ENCODE data around the gene STXBP5. TPM values are rescaled to one million over a fixed set of nuclear protein-coding genes. Genes with fewer than 3 reads are reported as not detected.
A peak's percentile ranks its signal among the peaks of the same experiment; 100 is the strongest.

STXBP5 gene
- total and polyA plus RNA-seq, 9 of the 15 experiments (the other 6 are each of a cell fraction or from before 2014, with no cell fraction given): 23.3 to 172 (median 71.5) TPM

DNA sequence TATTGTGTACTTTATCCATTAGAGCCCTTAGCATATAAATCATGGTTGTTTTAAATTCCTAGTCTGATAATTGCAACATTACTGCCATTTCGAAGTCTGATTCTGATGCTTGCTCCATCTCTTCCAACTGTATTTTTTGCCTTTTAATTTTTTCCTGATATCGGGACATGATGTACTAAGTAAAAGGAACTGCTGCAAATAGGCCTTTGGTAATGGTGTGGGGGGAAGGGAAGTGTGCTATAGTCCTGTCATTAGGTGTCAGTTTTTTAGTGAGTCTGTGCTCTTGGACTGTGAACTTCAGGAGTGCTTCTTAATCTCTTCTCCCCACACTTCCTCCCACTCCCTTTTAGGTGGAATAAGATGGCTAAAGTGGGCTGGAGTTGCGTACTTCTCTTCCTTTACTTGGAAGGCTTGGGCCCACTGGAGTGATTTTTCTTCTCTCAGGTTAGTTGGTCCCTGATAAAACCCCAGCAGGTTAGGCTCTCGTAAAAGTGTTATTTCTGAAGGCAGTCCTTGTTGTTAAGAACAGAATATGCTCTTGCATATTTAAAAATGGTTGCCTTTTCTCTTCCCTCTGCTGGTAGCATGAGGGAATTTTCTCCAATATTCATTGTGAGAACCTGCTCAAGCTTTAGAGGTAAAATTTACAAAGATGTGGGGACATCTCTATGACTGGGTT, 18.1 kb downstream of the STXBP5 start (continued):
- TF ChIP-seq, protein P1, sequence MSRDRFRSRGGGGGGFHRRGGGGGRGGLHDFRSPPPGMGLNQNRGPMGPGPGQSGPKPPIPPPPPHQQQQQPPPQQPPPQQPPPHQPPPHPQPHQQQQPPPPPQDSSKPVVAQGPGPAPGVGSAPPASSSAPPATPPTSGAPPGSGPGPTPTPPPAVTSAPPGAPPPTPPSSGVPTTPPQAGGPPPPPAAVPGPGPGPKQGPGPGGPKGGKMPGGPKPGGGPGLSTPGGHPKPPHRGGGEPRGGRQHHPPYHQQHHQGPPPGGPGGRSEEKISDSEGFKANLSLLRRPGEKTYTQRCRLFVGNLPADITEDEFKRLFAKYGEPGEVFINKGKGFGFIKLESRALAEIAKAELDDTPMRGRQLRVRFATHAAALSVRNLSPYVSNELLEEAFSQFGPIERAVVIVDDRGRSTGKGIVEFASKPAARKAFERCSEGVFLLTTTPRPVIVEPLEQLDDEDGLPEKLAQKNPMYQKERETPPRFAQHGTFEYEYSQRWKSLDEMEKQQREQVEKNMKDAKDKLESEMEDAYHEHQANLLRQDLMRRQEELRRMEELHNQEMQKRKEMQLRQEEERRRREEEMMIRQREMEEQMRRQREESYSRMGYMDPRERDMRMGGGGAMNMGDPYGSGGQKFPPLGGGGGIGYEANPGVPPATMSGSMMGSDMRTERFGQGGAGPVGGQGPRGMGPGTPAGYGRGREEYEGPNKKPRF (IDR thresholded peaks at IDR 0.05; ENCODE audit: low read depth, low read length): no peak
- peak in 1 of 3 experiments; percentile 55 for TF ChIP-seq YY1 (IDR thresholded peaks at IDR 0.05; ENCODE audit: borderline replicate concordance in 1 of 3, control insufficient read depth in 1 of 3, extremely low read depth in 1 of 3, insufficient read depth in 3 of 3, insufficient read length in 1 of 3, insufficient replicate concordance in 2 of 3, low read depth in 1 of 3, low read length in 2 of 3)
- TF ChIP-seq NONO (IDR thresholded peaks at IDR 0.05; ENCODE audit: low read depth in 2 of 2, low read length in 1 of 2): no peak
- no peak for TF ChIP-seq NFIX (CRISPR knock-in tag; IDR thresholded peaks at IDR 0.05; ENCODE audit: low read depth)
- TF ChIP-seq RNF2 (IDR thresholded peaks at IDR 0.05): peak; percentile 88
- TF ChIP-seq, protein P2, sequence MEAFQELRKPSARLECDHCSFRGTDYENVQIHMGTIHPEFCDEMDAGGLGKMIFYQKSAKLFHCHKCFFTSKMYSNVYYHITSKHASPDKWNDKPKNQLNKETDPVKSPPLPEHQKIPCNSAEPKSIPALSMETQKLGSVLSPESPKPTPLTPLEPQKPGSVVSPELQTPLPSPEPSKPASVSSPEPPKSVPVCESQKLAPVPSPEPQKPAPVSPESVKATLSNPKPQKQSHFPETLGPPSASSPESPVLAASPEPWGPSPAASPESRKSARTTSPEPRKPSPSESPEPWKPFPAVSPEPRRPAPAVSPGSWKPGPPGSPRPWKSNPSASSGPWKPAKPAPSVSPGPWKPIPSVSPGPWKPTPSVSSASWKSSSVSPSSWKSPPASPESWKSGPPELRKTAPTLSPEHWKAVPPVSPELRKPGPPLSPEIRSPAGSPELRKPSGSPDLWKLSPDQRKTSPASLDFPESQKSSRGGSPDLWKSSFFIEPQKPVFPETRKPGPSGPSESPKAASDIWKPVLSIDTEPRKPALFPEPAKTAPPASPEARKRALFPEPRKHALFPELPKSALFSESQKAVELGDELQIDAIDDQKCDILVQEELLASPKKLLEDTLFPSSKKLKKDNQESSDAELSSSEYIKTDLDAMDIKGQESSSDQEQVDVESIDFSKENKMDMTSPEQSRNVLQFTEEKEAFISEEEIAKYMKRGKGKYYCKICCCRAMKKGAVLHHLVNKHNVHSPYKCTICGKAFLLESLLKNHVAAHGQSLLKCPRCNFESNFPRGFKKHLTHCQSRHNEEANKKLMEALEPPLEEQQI (IDR thresholded peaks at IDR 0.05): peak; percentile 59
- TF ChIP-seq PURB (CRISPR knock-in tag; IDR thresholded peaks at IDR 0.05; ENCODE audit: low read depth): no peak
- TF ChIP-seq PCBP1 (IDR thresholded peaks at IDR 0.05; ENCODE audit: low read depth, low read length, poor library complexity, severe bottlenecking): no peak
- TF ChIP-seq, protein P3, sequence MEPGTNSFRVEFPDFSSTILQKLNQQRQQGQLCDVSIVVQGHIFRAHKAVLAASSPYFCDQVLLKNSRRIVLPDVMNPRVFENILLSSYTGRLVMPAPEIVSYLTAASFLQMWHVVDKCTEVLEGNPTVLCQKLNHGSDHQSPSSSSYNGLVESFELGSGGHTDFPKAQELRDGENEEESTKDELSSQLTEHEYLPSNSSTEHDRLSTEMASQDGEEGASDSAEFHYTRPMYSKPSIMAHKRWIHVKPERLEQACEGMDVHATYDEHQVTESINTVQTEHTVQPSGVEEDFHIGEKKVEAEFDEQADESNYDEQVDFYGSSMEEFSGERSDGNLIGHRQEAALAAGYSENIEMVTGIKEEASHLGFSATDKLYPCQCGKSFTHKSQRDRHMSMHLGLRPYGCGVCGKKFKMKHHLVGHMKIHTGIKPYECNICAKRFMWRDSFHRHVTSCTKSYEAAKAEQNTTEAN (CRISPR knock-in tag; IDR thresholded peaks at IDR 0.05): no peak
- TF ChIP-seq, protein P4, sequence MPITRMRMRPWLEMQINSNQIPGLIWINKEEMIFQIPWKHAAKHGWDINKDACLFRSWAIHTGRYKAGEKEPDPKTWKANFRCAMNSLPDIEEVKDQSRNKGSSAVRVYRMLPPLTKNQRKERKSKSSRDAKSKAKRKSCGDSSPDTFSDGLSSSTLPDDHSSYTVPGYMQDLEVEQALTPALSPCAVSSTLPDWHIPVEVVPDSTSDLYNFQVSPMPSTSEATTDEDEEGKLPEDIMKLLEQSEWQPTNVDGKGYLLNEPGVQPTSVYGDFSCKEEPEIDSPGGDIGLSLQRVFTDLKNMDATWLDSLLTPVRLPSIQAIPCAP (CRISPR knock-in tag; IDR thresholded peaks at IDR 0.05; ENCODE audit: borderline replicate concordance): no peak
- TF ChIP-seq, protein P5, sequence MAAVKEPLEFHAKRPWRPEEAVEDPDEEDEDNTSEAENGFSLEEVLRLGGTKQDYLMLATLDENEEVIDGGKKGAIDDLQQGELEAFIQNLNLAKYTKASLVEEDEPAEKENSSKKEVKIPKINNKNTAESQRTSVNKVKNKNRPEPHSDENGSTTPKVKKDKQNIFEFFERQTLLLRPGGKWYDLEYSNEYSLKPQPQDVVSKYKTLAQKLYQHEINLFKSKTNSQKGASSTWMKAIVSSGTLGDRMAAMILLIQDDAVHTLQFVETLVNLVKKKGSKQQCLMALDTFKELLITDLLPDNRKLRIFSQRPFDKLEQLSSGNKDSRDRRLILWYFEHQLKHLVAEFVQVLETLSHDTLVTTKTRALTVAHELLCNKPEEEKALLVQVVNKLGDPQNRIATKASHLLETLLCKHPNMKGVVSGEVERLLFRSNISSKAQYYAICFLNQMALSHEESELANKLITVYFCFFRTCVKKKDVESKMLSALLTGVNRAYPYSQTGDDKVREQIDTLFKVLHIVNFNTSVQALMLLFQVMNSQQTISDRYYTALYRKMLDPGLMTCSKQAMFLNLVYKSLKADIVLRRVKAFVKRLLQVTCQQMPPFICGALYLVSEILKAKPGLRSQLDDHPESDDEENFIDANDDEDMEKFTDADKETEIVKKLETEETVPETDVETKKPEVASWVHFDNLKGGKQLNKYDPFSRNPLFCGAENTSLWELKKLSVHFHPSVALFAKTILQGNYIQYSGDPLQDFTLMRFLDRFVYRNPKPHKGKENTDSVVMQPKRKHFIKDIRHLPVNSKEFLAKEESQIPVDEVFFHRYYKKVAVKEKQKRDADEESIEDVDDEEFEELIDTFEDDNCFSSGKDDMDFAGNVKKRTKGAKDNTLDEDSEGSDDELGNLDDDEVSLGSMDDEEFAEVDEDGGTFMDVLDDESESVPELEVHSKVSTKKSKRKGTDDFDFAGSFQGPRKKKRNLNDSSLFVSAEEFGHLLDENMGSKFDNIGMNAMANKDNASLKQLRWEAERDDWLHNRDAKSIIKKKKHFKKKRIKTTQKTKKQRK (IDR thresholded peaks at IDR 0.05; ENCODE audit: borderline replicate concordance, low read depth, low read length): no peak
- peak; percentile 75 for TF ChIP-seq CTBP1 (IDR thresholded peaks at IDR 0.05; ENCODE audit: borderline replicate concordance)
- TF ChIP-seq, protein P6, sequence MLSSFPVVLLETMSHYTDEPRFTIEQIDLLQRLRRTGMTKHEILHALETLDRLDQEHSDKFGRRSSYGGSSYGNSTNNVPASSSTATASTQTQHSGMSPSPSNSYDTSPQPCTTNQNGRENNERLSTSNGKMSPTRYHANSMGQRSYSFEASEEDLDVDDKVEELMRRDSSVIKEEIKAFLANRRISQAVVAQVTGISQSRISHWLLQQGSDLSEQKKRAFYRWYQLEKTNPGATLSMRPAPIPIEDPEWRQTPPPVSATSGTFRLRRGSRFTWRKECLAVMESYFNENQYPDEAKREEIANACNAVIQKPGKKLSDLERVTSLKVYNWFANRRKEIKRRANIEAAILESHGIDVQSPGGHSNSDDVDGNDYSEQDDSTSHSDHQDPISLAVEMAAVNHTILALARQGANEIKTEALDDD (IDR thresholded peaks at IDR 0.05): peak; percentile 94
- TF ChIP-seq NCOA2 (IDR thresholded peaks at IDR 0.05; ENCODE audit: partially characterized antibody in 2 of 2): no peak

Data from K562 (cell line).